H1 (cell line): ENCODE results near the gene SLIT3. TPM values are rescaled to one million over a fixed set of nuclear protein-coding genes. Genes with fewer than 3 reads are reported as not detected.

Experiments used
- CHD2 ChIP-seq: IDR thresholded peaks from 2 replicates; pipeline ENCODE4 v1.6.1; 2012; ENCODE audit warnings: low read length, improper control_type of control experiment
- EZH2 ChIP-seq: fragments of 200-600 bp; sonication (generic); IDR thresholded peaks from 2 replicates; pipeline ENCODE4 v1.7.1; 2012; ENCODE audit warnings: low read depth, mild to moderate bottlenecking, moderate library complexity, low read length, inconsistent platforms; ENCODE audit not compliant: severe bottlenecking
- HDAC2 ChIP-seq, 2 experiments: fragments of 300-600 bp in 1 of 2; sonication (generic) in 1 of 2; IDR thresholded peaks; 2 replicates each; pipeline ENCODE4 v1.6.1; 2011 to 2012; ENCODE audit warnings: low read depth in 2 of 2, low read length in 2 of 2, mild to moderate bottlenecking in 2 of 2, moderate library complexity in 2 of 2, borderline replicate concordance in 1 of 2, inconsistent platforms in 1 of 2
- RAD21 ChIP-seq, 2 experiments: IDR thresholded peaks in 1 of 2; conservative IDR thresholded peaks in 1 of 2; 2 replicates each; pipeline ENCODE4 v1.6.1; 2011; ENCODE audit warnings: low read depth in 2 of 2, low read length in 2 of 2, improper control_type of control experiment in 1 of 2, inconsistent platforms in 1 of 2, mild to moderate bottlenecking in 1 of 2, moderate library complexity in 1 of 2
- SRF ChIP-seq: IDR thresholded peaks from 2 replicates; pipeline ENCODE4 v1.6.1; 2011; ENCODE audit warnings: mild to moderate bottlenecking, low read depth, low read length, moderate library complexity
- TEAD4 ChIP-seq: IDR thresholded peaks from 2 replicates; pipeline ENCODE4 v1.6.1; 2012; ENCODE audit warnings: low read depth, low read length, inconsistent platforms, mixed read lengths
- polyA plus RNA-seq, 7 experiments: library from polyadenylated mRNA; depleted of rRNA in 3 of 7; stranded (reverse) in 5 of 7; unstranded in 2 of 7; fragments of >200 nt in 5 of 7; fragments of 200-250 nt in 2 of 7; gene quantifications; 1 replicate in 5 of 7; 2 replicates in 1 of 7; 4 replicates in 1 of 7; pipeline versions ENCODE4 v1.2.1 to v1.2.3, GENCODE V29; 2011 to 2013; ENCODE audit warnings: missing spikeins in 2 of 7, mixed read lengths in 2 of 7
- total RNA-seq: library from RNA; stranded (reverse); fragmentation: NEBNext Ultra II Directional; extraction: Animal tissue kit (Norgen Biotek cat#: 25700); gene quantifications from 2 replicates; pipeline ENCODE4 v1.2.1, GENCODE V29; 2021

SLIT3 gene
- total and polyA plus RNA-seq, 2 of the 8 experiments (the other 6 are each of a cell fraction or from before 2014, with no cell fraction given): 1.1 to 1.2 TPM

DNA sequence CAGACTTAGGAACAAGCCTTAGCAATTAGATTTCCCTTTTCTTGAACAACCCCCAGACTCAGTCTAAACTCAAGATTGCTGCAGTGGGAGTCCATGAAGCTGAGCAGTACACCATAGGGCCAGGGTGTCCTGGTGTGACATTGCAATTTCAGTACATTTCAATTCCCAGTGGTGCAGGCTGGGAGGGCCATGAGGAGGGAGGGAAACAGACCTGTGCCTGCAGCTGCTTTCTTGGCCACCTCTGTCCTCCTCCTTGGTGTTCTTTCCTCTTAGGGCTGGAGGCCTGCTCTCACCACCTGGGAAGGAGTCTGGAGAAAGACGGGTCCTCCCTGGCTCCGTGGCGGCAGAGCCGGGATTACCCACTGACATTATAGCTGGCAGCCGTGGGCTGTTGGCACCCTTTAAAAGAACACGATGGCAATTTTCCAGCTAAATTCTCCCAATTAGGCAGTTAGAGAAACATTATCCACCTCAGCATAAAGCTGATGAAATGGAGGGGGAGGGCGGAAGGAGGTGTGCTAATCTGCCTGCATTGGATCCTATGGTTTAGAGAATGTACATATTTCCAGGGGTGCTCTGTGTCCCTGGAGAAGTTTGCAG, 186.4 kb downstream of the SLIT3 start (continued):
- TF ChIP-seq EZH2 (no peak), CHD2 (no peak), SRF (no peak), RAD21 (IDR thresholded peaks at IDR 0.05 in 1 of 2, conservative IDR thresholded peaks at IDR 0.05 in 1 of 2; ENCODE audit: low read depth in 2 of 2, low read length in 2 of 2) (no peak), TEAD4 (no peak), HDAC2 (IDR thresholded peaks at IDR 0.05; ENCODE audit: borderline replicate concordance in 1 of 2, low read depth in 2 of 2, low read length in 2 of 2) (no peak)
